T-helper 9 cell (primary cell): ENCODE results near the gene LYST.
"Not testable (repeated sequence)": the region's sequence is repeated elsewhere in the genome, so short reads cannot be mapped to it uniquely, and the experiment has no call there.

ENCODE experiments used
- DNase-seq: peaks from one replicate; pipeline ENCODE4 v3.0.0-alpha.2; 2020

LYST gene

DNA sequence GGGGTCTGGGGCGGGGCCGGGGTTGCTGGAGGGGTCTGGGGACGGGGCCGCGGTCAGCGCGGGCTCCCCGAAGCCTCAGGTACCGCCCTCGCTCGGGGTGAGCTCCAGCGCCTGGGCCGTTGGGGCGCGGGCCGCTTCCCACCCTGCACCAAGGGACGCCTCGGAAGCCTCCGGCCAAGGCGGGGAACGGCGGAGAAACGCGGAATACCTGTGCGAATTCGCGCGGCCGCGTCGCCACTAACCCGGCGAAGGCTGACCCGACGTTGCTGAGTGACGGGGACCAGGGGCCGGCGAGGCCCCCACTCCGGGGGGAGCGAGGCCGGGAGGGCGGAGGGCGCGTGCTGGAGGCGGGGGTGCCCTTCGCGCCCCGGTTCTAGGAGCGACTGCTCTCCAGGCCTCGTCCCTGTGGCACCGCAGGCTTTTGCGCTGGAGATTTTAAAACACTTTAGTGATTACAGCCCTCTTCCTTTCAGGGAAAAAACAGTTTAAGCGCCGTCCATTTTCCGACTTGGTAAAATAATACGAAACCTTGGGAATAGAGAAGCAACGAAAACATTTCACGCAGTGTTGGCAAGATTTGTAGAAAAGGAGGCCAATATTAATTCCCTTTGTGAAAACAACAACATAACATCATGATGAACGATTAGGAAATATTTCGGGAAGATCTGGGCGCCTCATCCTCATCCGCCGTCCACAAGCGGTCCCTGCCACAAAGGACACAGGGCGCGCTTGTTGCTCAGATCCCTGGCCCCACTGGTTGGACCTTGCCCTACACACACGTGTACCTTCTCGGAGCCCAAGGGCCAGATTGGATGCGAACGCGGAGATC, 216.2 kb downstream of the LYST start:
- no peak for DNase-seq

- peak; percentile 27 for DNase-seq
These were observed 217.1 kb downstream of the LYST start, which contains the start of gene GNG4 for GRCh38 chr1:235649368-235650163. GNG4 (minus strand) TSS chr1:235649784; CDS start chr1:235583838, 65,946 bp downstream.

GRCh38 chr1:235648954-235649367, 217.7 kb downstream of the LYST start:
- DNase-seq: peak; percentile 48

DNA sequence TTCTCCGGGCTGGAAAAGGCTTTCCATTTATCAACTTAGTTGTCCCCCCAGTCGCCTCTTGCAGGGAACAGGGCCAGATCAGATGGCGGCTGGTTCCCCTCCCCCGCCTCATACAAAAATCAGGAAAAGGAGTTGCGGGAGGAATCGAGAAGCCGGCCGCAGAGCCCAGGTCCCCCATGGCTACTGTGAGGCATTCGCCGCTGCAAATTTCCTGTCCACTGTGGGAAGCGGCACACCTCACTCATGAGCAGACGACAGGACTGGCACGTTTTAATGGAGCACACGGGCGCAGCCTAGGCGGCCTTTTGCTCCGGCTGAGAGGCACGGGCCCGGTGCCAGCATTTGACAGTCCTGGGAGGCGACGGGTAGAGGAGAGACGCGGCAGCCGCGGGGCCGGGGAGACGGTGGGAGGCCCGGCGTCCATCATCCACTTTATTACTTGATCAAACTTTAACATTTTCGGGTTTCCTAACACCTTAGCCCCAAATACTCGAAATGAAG, 218.2 kb downstream of the LYST start:
- DNase-seq: no peak

GRCh38 chr1:235647537-235647936, 219.2 kb downstream of the LYST start:
- DNase-seq: not testable (repeated sequence)

DNA sequence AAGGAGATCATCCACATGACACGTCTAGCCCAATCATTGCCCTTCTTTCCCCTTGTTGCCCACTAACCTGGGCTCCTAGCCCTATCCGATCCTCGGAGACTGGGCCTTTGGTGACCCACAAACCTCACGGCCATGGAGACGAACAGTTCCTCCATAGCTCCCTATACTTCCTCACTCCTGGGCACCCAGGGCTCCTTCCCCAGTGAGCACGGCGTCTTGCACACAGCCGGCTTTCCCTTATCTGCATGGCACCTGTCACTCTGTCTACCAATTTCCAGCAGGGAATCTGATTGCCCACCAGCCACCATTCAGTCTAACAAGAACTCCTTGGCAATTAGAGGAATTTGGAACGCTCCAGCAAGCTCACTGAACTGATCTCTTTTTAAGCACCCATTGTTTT, 220.2 kb downstream of the LYST start:
- no peak for DNase-seq

GRCh38 chr1:235644693-235645305, 221.9 kb downstream of the LYST start:
- no peak for DNase-seq

- no peak for DNase-seq
These were observed 222.6 kb downstream of the LYST start for GRCh38 chr1:235643837-235644692.

DNA sequence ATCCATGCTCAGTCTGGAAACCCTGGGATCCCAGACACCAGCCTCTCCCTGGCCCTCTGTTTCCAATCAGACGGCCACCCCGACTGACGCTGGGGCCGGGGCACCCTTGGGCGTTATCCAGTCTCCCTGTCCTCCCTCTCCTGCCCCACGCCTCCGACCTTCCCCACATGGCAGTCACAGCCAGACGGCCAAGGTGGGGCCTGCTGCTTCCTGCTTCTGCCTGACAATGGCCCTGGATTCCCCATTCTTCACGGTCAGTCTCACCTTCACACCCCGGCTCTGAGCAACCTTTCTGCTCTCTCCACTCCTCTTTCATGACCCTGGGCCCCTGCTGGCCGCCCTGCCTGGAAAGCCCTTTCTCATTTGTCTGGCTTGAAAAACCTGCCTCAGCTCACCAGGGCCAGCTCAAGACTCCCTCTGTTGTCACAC, 223.7 kb downstream of the LYST start:
- DNase-seq: no peak

DNA sequence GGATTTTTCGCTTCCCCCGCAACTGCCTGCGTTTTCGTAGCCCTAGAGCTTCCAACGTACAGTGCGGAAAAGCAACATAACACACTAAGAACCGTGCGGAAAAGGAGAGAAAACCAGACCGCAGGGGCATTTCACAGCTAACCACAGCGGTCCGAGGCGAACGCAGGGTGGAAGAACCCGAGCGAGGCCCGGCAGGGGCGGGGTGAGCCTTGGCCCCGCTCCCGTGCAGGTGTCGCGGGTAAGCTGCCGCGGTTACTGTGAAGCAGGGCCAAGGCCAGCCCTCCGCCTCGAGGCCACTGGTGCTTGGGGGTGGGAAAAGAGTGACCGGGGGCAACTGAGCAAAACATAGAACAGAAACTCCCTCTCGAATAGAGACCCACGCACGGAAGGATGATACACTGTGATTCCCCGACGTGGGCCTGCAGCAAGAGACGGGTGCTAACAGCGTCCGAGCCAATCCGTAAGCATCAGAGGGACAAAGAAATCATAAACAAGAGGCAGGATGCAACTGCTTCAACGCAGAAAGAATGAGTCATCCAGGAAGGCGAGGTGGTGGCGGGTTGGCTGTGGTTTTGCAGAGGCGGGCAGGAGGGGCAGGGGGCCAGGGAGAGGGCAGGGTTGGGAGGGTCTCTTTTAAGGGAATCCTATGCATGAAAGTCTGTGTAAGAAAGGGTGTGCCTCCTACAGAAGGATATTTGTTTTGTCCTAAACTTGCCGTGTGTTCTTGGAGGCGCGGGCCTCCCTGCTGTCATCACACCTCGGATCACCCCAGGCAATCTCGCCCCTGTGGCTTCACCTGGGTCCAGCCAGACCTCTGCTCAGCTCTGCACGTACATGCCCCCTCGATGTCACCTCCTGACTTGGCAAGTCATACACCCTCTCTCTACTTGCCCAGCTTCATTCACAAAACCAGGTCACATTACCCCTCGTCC, 224.4 kb downstream of the LYST start:
- DNase-seq: peak; percentile 55

- DNase-seq: no peak
These were observed 226.1 kb downstream of the LYST start for GRCh38 chr1:235640580-235640979.

DNA sequence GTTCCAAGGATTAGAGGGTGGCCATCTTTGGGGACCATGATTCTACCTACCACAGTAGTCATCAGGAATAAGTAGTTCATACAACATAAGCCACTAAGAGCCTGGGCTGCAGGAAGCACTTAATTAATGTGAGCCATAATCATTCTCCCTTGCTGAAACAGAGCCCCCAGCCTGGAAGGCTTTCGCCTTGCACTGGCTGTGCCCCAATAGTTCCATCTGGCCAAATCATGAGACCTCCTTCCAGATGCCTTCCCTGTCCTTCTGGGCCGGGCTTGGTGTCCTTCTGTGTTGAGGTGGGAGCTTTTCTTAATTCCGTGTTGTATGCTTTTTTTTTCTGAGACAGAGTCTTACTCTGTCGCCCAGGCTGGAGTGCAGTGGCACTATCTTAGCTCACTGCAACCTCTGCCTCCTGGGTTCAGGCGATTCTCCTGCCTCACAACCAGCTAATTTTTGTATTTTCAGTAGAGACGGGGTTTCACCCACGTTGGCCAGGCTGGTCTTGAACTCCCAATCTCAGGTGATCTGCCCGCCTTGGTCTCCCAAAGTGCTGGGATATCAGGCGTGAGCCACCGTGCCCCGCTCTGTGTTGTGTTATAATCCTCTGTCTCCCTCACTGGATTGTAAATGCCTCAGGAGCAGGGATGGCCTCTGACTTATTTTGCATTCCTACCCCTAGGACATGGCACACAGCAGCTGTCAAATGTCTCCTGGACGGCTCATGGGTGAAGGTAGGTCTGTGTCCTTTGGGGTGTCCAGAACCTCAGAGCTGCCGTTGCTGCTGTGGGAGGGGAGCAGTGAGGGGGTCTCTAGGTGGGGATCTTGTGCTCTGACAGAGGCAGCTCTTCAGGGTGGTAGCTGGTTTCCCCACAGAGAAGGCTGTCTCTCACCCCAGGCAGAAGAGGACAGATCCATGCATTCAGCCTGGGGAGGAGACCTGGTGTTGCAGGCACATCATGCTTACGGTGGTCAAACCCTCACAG, 227.2 kb downstream of the LYST start:
- no peak for DNase-seq

- not testable (repeated sequence) for DNase-seq
These were observed 228.1 kb downstream of the LYST start for GRCh38 chr1:235638612-235639011.

- DNase-seq: no peak
These were observed 228.8 kb downstream of the LYST start for GRCh38 chr1:235637756-235638534.

GRCh38 chr1:235635938-235636662, 230.6 kb downstream of the LYST start:
- DNase-seq: no peak

DNA sequence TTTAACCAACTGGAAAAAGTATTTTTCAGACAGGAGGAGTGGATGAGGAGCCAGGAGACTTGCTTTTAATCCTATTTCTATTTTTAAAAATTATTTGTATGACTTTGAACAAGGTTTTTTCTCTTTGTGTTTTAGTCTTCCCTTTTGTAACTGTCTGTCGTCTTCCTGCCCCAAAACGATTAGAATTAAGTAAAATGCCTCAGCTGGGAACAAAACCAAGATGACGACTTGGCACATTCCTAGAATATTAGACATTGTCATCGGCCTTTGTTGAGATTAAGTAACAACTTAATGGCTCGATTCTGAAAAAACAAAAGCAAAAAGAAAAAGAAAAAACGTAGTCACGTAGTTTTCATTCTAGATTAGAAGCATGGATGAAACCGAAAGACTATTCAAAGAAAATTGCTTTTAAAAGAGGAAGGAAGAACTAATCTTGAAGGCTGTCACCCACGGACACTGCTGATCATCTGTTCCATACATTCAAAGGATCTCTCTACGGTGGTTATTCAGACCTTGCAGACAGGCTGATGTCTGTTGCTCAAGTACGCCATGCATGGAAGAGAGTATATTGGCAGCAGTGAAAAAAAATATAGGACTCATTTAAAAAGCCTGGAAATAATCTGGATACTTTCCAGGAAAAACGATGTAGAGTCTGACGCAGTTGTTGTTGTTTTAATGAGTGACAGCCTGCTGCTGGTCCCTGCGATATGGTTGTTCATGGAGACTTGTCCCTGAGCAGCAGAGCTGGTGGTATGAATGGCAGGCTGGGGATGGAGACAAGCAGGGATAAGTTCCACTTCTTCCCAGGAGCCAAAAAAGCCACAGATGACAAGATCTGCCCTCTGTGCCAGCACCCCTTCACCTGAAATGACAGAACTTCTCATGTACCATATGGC, 234.0 kb downstream of the LYST start:
- no peak for DNase-seq

GRCh38 chr1:235631816-235632215, 234.9 kb downstream of the LYST start:
- DNase-seq: no peak
